Measurements from ENCODE around the gene DEXI.
"Not testable (repeated sequence)": the region's sequence is repeated elsewhere in the genome, so short reads cannot be mapped to it uniquely, and the experiment has no call there.

Gene DEXI

GRCh38 chr16:10968498-10968897, 26.2 kb upstream of the DEXI start:
- POLR2A ChIA-PET = interaction anchor here (2.2 kb wide), 1 partner anchor 287 kb away, joined by 18 read pairs; the partner anchor contains the start of gene SOCS1
- TF ChIP-seq CTCF (IDR thresholded peaks at IDR 0.05; ENCODE audit: insufficient read depth, low read length, missing control alignments) = no peak
- CTCF ChIA-PET = interaction anchor here (0.7 to 20.1 kb wide), 11 partner anchors 9 to 673 kb away, joined by 3 to 492 read pairs (median 4); partner anchors contain the start of genes CLEC16A and SOCS1
- no peak for DNase-seq (ENCODE audit: low read depth, low spot score)
- H3K4me3 ChIP-seq (ENCODE audit: low read depth, low read length) = no peak overlapping the region

- no peak overlapping the region for H3K4me3 ChIP-seq (ENCODE audit: low read depth, low read length)
- no peak for TF ChIP-seq CTCF (IDR thresholded peaks at IDR 0.05; ENCODE audit: insufficient read depth, low read length, missing control alignments)
- ChIA-PET POLR2A (interaction anchor here (2.2 kb wide), 1 partner anchor 288 kb away, joined by 18 read pairs; the partner anchor contains the start of gene SOCS1), CTCF (interaction anchor here (0.7 to 20.1 kb wide), 11 partner anchors 9 to 673 kb away, joined by 3 to 492 read pairs (median 4); partner anchors contain the start of genes CLEC16A and SOCS1)
- no peak for DNase-seq (ENCODE audit: low read depth, low spot score)
Observed at GRCh38 chr16:10967986-10968385, 25.7 kb upstream of the DEXI start.

GRCh38 chr16:10966559-10966958, 24.3 kb upstream of the DEXI start:
- POLR2A ChIA-PET; H3K4me3 ChIP-seq (ENCODE audit: low read depth, low read length); DNase-seq (ENCODE audit: low read depth, low spot score): not testable (repeated sequence)
- CTCF ChIA-PET = interaction anchor here (0.8 to 20.1 kb wide), 7 partner anchors 16 to 440 kb away, joined by 3 to 492 read pairs (median 8); partner anchors contain the start of genes CLEC16A and SOCS1

- ChIA-PET CTCF (interaction anchor here (0.8 to 20.1 kb wide), 9 partner anchors 15 to 749 kb away, joined by 3 to 492 read pairs (median 31); partner anchors contain the start of genes CLEC16A and SOCS1), POLR2A (no interaction called here)
- H3K4me3 ChIP-seq (ENCODE audit: low read depth, low read length) = no peak overlapping the region
- no peak for TF ChIP-seq CTCF (IDR thresholded peaks at IDR 0.05; ENCODE audit: insufficient read depth, low read length, missing control alignments)
- DNase-seq (ENCODE audit: low read depth, low spot score) = no peak
Observed at GRCh38 chr16:10966129-10966528, 23.9 kb upstream of the DEXI start.

- DNase-seq (ENCODE audit: low read depth, low spot score) = no peak
- POLR2A ChIA-PET = interaction anchor here (4.9 kb wide), 1 partner anchor 290 kb away, joined by 42 read pairs; the partner anchor contains the start of gene SOCS1
- no peak overlapping the region for H3K4me3 ChIP-seq (ENCODE audit: low read depth, low read length)
- no peak for TF ChIP-seq CTCF (IDR thresholded peaks at IDR 0.05; ENCODE audit: insufficient read depth, low read length, missing control alignments)
- CTCF ChIA-PET = interaction anchor here (0.6 to 20.1 kb wide), 17 partner anchors 15 to 750 kb away, joined by 3 to 492 read pairs (median 9); partner anchors contain the start of genes CLEC16A and SOCS1
Observed at GRCh38 chr16:10965440-10966061, 23.3 kb upstream of the DEXI start.

GRCh38 chr16:10964891-10965326, 22.6 kb upstream of the DEXI start:
- DNase-seq (ENCODE audit: low read depth, low spot score) = no peak
- TF ChIP-seq CTCF (IDR thresholded peaks at IDR 0.05; ENCODE audit: insufficient read depth, low read length, missing control alignments) = no peak
- ChIA-PET CTCF (interaction anchor here (0.6 to 20.1 kb wide), 30 partner anchors 14 to 750 kb away, joined by 3 to 492 read pairs (median 6); partner anchors contain the start of genes CLEC16A and SOCS1), POLR2A (interaction anchor here (4.9 kb wide), 1 partner anchor 291 kb away, joined by 42 read pairs; the partner anchor contains the start of gene SOCS1)
- H3K4me3 ChIP-seq (ENCODE audit: low read depth, low read length) = no peak overlapping the region

Measured in AG04449 (cell line).